HCT116 (cell line): ENCODE measurements around the gene PI4KA.

ENCODE experiments used
- CTCF ChIP-seq, 3 experiments: fragments of 200-600 bp in 1 of 3; sonication (generic) in 1 of 3; IDR thresholded peaks in 2 of 3; conservative IDR thresholded peaks in 1 of 3; 2 replicates each; pipeline ENCODE4 v1.5.1; 2012 to 2017; ENCODE audit warnings: low read depth in 2 of 3, low read length in 2 of 3, antibody characterized with exemption in 1 of 3, borderline replicate concordance in 1 of 3, control low read depth in 1 of 3, mild to moderate bottlenecking in 1 of 3, mixed read lengths in 1 of 3, mixed run types in 1 of 3, moderate library complexity in 1 of 3; ENCODE audit not compliant: insufficient read depth in 1 of 3
- EGR1 ChIP-seq: IDR thresholded peaks from 2 replicates; pipeline ENCODE4 v1.6.1; 2012; ENCODE audit warnings: low read depth
- ELF1 ChIP-seq: IDR thresholded peaks from 2 replicates; pipeline ENCODE4 v1.6.1; 2012; ENCODE audit warnings: low read depth, borderline replicate concordance
- POLR2A ChIP-seq: IDR thresholded peaks from 2 replicates; pipeline ENCODE4 v1.7.0; 2011; ENCODE audit warnings: borderline replicate concordance; ENCODE audit not compliant: insufficient read depth, insufficient read length; ENCODE audit errors: extremely low read depth
- POLR2AphosphoS5 ChIP-seq: IDR thresholded peaks from 2 replicates; pipeline ENCODE4 v1.6.1; 2011; ENCODE audit warnings: mild to moderate bottlenecking, low read depth, low read length, moderate library complexity
- REST ChIP-seq: IDR thresholded peaks from 2 replicates; pipeline ENCODE4 v1.6.1; 2012; ENCODE audit warnings: low read depth
- SP1 ChIP-seq: IDR thresholded peaks from 2 replicates; pipeline ENCODE4 v1.6.1; 2012; ENCODE audit warnings: low read depth
- SRF ChIP-seq: IDR thresholded peaks from 2 replicates; pipeline ENCODE4 v1.6.1; 2012; ENCODE audit warnings: low read depth
- TF ChIP-seq, protein P1 (sequence below): IDR thresholded peaks from 2 replicates; pipeline ENCODE4 v1.6.1; 2012

DNA sequence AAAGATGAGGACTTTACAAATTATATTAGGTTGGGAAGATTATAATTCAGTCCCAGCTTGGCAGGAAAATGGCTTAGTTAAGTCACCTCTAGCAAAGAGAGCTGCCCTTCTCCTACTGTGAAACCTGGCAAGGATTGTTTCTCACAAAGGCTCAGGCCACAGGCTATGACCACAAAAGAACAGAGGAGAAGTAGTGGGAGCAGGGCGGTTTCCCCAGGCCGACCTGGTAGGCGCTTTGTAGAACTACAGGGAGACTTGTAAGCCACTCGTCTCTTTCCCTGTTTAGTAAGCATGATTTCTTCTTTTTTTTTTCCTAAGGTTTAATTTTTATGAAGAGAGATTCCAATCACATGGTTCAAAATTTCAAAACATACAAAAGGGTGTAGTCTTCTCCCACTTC, 4.8 kb upstream of the PI4KA start:
- TF ChIP-seq SRF (no peak), POLR2AphosphoS5 (no peak), CTCF (IDR thresholded peaks at IDR 0.05 in 2 of 3, conservative IDR thresholded peaks at IDR 0.05 in 1 of 3; ENCODE audit: borderline replicate concordance in 1 of 3, insufficient read depth in 1 of 3, low read depth in 2 of 3, low read length in 2 of 3) (no peak), POLR2A (no peak), ELF1 (no peak), REST (no peak), EGR1 (no peak), SP1 (no peak)
- TF ChIP-seq, protein P1, sequence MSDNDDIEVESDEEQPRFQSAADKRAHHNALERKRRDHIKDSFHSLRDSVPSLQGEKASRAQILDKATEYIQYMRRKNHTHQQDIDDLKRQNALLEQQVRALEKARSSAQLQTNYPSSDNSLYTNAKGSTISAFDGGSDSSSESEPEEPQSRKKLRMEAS, result no peak
